Measurements from ENCODE around the gene CD164L2. TPM values are rescaled to one million over a fixed set of nuclear protein-coding genes. Genes with fewer than 3 reads are reported as not detected.

CD164L2 gene
- total and polyA plus RNA-seq, 4 donors, result not detected

GRCh38 chr1:27423709-27424108 lies 40.6 kb upstream of the CD164L2 start:
- H3K4me3 ChIP-seq (ENCODE audit: low read length in 2 of 2), result no peak overlapping the region
- peaks cover 0 to 1% of the 10 kb centered on the region in 2 donors for H3K36me3 ChIP-seq (ENCODE audit: control insufficient read depth in 1 of 2, insufficient read depth in 2 of 2, low read length in 1 of 2)
- ATAC-seq (ENCODE audit: low FRiP score) (no peak), DNase-seq (no peak)
- intact Hi-C loops (cut with DNase I), result no loop called here
- peaks cover 0 to 1% of the 10 kb centered on the region in 2 donors for H3K4me1 ChIP-seq (ENCODE audit: control insufficient read depth in 1 of 2, insufficient read depth in 2 of 2, low read length in 2 of 2)
- H3K27me3 ChIP-seq (ENCODE audit: control insufficient read depth in 1 of 2, insufficient read depth in 2 of 2, low read length in 1 of 2), result no peaks in the 10 kb centered on the region
- no peaks in the 10 kb centered on the region for H3K9me3 ChIP-seq (ENCODE audit: control insufficient read depth, low read length)
- 77 to 78% methylated on average over 4 of the region's 4 CpGs for WGBS, 2 donors
- no peak overlapping the region for H3K27ac ChIP-seq (ENCODE audit: low read depth in 1 of 2, low read length in 2 of 2)

GRCh38 chr1:27418326-27419185 lies 35.4 kb upstream of the CD164L2 start:
- Histone ChIP-seq H3K27ac (ENCODE audit: low read depth in 1 of 2, low read length in 2 of 2) (peak overlapping the region in 1 of 2 donors; percentile 32), H3K4me1 (ENCODE audit: control insufficient read depth in 1 of 2, insufficient read depth in 2 of 2, low read length in 2 of 2) (no peaks in the 10 kb centered on the region), H3K4me3 (ENCODE audit: low read length in 2 of 2) (no peak overlapping the region), H3K36me3 (ENCODE audit: control insufficient read depth in 1 of 2, insufficient read depth in 2 of 2, low read length in 1 of 2) (peaks cover 8 to 18% of the 10 kb centered on the region in 2 donors), H3K9me3 (ENCODE audit: control insufficient read depth, low read length) (no peaks in the 10 kb centered on the region), H3K27me3 (ENCODE audit: control insufficient read depth in 1 of 2, insufficient read depth in 2 of 2, low read length in 1 of 2) (no peaks in the 10 kb centered on the region)
- WGBS, 2 donors, result 20 to 22% methylated on average over 14 of the region's 14 CpGs
- peak; percentile 84 to 86 for DNase-seq
- peak; percentile 91 for ATAC-seq (ENCODE audit: low FRiP score)
- intact Hi-C loops (cut with DNase I), result loop anchor here in 1 of 2 donors (5.0 kb wide), 2 partner anchors 134 to 184 kb away; partner anchors contain the start of gene AHDC1

DNA sequence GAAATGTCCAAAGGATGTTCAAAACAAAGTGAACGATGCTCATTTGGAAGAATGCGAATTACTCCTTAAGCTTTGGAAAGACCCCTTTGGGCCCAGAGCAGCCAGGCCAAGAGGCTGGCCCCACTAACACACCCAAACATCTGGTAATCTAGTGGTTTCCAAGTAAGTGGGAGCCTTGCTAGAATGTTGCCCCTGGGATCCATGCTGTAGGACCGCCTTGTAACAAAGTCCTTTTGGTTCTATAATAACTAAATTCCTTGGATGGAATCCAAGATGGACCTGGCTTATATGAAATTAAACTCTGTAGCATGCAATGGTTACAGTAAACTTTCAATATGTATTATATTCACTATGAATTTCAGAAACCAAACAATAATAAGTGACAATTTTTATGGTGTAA lies 34.6 kb upstream of the CD164L2 start:
- intact Hi-C loops (cut with DNase I), result loop anchor here in 1 of 2 donors (5.0 kb wide), 2 partner anchors 135 to 185 kb away; partner anchors contain the start of gene AHDC1
- ATAC-seq (ENCODE audit: low FRiP score), result no peak
- Histone ChIP-seq H3K36me3 (ENCODE audit: control insufficient read depth in 1 of 2, insufficient read depth in 2 of 2, low read length in 1 of 2) (peaks cover 12 to 25% of the 10 kb centered on the region in 2 donors), H3K4me3 (ENCODE audit: low read length in 2 of 2) (no peak overlapping the region), H3K9me3 (ENCODE audit: control insufficient read depth, low read length) (no peaks in the 10 kb centered on the region), H3K27ac (ENCODE audit: low read depth in 1 of 2, low read length in 2 of 2) (no peak overlapping the region), H3K4me1 (ENCODE audit: control insufficient read depth in 1 of 2, insufficient read depth in 2 of 2, low read length in 2 of 2) (no peaks in the 10 kb centered on the region), H3K27me3 (ENCODE audit: control insufficient read depth in 1 of 2, insufficient read depth in 2 of 2, low read length in 1 of 2) (no peaks in the 10 kb centered on the region)
- DNase-seq, result no peak
- WGBS, 2 donors, result 88 to 91% methylated on average over 3 of the region's 3 CpGs

DNA sequence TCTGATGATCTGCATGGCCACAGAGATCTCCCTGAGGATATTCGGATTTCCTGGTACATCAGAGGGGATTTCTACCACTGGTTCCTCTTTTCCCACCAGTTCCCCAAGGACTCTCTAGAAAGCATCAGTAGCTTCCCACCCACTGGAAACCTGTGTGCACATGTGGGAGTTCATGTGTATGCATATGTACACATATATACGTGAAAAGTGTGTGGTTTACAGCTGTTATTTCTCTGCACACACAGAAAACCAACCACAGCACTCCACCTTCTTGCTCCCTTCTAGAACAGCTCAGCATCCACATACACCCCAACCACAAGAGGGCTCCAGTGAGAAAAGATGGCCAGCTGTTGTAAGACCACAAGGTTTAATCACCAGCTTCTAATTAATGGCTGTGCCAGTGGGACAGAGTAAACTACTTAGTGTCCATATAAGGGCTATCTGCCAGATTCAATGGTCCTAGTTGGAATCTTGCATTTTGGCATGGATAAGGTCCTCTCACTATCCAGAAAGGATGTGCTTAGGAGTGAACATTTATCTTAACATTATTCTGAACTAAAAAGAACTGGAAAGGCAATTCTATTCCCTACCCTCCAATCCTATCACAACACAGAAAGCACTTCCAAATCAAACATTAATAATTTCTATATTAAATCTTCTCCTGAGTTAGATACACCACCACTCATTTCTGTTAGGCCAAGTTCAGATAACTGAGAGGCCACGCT lies 33.4 kb upstream of the CD164L2 start:
- ATAC-seq (ENCODE audit: low FRiP score) (no peak), DNase-seq (no peak)
- H3K4me3 ChIP-seq (ENCODE audit: low read length in 2 of 2), result no peak overlapping the region
- WGBS, 2 donors, result 77 to 83% methylated on average over 3 of the region's 3 CpGs
- intact Hi-C loops (cut with DNase I), result loop anchor here in 1 of 2 donors (5.0 kb wide), 2 partner anchors 136 to 186 kb away; partner anchors contain the start of gene AHDC1
- H3K27me3 ChIP-seq (ENCODE audit: control insufficient read depth in 1 of 2, insufficient read depth in 2 of 2, low read length in 1 of 2), result no peaks in the 10 kb centered on the region
- no peak overlapping the region for H3K27ac ChIP-seq (ENCODE audit: low read depth in 1 of 2, low read length in 2 of 2)
- peaks cover 15 to 25% of the 10 kb centered on the region in 2 donors for H3K36me3 ChIP-seq (ENCODE audit: control insufficient read depth in 1 of 2, insufficient read depth in 2 of 2, low read length in 1 of 2)
- H3K4me1 ChIP-seq (ENCODE audit: control insufficient read depth in 1 of 2, insufficient read depth in 2 of 2, low read length in 2 of 2), result no peaks in the 10 kb centered on the region
- H3K9me3 ChIP-seq (ENCODE audit: control insufficient read depth, low read length), result no peaks in the 10 kb centered on the region

GRCh38 chr1:27414091-27414490 lies 31.0 kb upstream of the CD164L2 start:
- ATAC-seq (ENCODE audit: low FRiP score), result no peak
- no peak for DNase-seq
- H3K27me3 ChIP-seq (ENCODE audit: control insufficient read depth in 1 of 2, insufficient read depth in 2 of 2, low read length in 1 of 2), result no peaks in the 10 kb centered on the region
- peaks cover 18 to 31% of the 10 kb centered on the region in 2 donors for H3K36me3 ChIP-seq (ENCODE audit: control insufficient read depth in 1 of 2, insufficient read depth in 2 of 2, low read length in 1 of 2)
- intact Hi-C loops (cut with DNase I), result no loop called here
- no peak overlapping the region for H3K4me3 ChIP-seq (ENCODE audit: low read length in 2 of 2)
- WGBS, 2 donors, result 55 to 72% methylated on average over 1 of the region's 1 CpG
- no peaks in the 10 kb centered on the region for H3K4me1 ChIP-seq (ENCODE audit: control insufficient read depth in 1 of 2, insufficient read depth in 2 of 2, low read length in 2 of 2)
- H3K27ac ChIP-seq (ENCODE audit: low read depth in 1 of 2, low read length in 2 of 2), result no peak overlapping the region
- H3K9me3 ChIP-seq (ENCODE audit: control insufficient read depth, low read length), result no peaks in the 10 kb centered on the region

DNA sequence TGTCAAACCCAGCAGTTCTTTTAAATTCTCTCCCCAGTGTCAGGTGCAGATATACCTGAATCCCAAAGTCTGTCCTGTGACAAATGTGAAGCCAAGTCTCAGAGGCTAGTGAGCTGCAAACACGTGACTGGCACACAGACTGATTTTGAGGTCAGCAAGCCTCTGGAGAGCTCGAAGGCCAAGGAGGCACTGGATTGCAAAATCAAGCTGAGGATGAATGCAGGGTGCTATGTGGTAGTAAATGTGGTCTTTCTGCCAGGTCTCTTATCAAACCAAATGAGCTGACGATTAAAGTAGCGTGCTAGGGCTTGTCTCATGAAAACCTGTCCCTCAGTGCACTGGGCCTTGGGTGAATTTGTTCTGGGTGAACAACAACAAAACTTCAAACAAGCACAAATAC lies 29.9 kb upstream of the CD164L2 start:
- Histone ChIP-seq H3K27ac (ENCODE audit: low read depth in 1 of 2, low read length in 2 of 2) (no peak overlapping the region), H3K9me3 (ENCODE audit: control insufficient read depth, low read length) (no peaks in the 10 kb centered on the region), H3K4me1 (ENCODE audit: control insufficient read depth in 1 of 2, insufficient read depth in 2 of 2, low read length in 2 of 2) (no peaks in the 10 kb centered on the region), H3K36me3 (ENCODE audit: control insufficient read depth in 1 of 2, insufficient read depth in 2 of 2, low read length in 1 of 2) (peaks cover 24 to 31% of the 10 kb centered on the region in 2 donors), H3K27me3 (ENCODE audit: control insufficient read depth in 1 of 2, insufficient read depth in 2 of 2, low read length in 1 of 2) (no peaks in the 10 kb centered on the region), H3K4me3 (ENCODE audit: low read length in 2 of 2) (no peak overlapping the region)
- ATAC-seq (ENCODE audit: low FRiP score) (no peak), DNase-seq (no peak)
- WGBS, 2 donors, result 70 to 77% methylated on average over 4 of the region's 4 CpGs
- intact Hi-C loops (cut with DNase I), result no loop called here

DNA sequence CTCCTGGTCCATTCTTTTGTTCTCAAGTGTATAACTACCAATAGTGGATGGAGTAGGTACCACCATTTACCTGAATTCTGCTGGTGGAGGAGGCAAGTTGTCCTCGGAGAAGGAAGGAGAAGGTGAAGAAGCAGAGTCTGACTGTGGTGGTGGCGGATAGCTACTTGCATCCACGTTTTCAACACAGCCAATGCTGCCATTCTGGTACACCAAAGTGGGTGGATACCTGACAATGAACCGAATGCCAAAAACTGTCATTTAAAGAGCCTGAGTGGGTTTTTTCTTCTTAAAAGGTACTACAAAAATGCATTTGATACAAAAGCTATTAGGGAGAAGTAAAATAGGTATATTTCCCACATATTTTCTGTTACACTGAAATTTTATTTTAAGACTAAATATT lies 29.4 kb upstream of the CD164L2 start:
- no peak overlapping the region for H3K4me3 ChIP-seq (ENCODE audit: low read length in 2 of 2)
- no peak for DNase-seq
- H3K9me3 ChIP-seq (ENCODE audit: control insufficient read depth, low read length), result no peaks in the 10 kb centered on the region
- no peaks in the 10 kb centered on the region for H3K4me1 ChIP-seq (ENCODE audit: control insufficient read depth in 1 of 2, insufficient read depth in 2 of 2, low read length in 2 of 2)
- no peak overlapping the region for H3K27ac ChIP-seq (ENCODE audit: low read depth in 1 of 2, low read length in 2 of 2)
- no peaks in the 10 kb centered on the region for H3K27me3 ChIP-seq (ENCODE audit: control insufficient read depth in 1 of 2, insufficient read depth in 2 of 2, low read length in 1 of 2)
- intact Hi-C loops (cut with DNase I), result no loop called here
- WGBS, 2 donors, result 88 to 90% methylated on average over 4 of the region's 4 CpGs
- peaks cover 23 to 31% of the 10 kb centered on the region in 2 donors for H3K36me3 ChIP-seq (ENCODE audit: control insufficient read depth in 1 of 2, insufficient read depth in 2 of 2, low read length in 1 of 2)
- no peak for ATAC-seq (ENCODE audit: low FRiP score)

- peaks cover 21 to 24% of the 10 kb centered on the region in 2 donors for H3K36me3 ChIP-seq (ENCODE audit: control insufficient read depth in 1 of 2, insufficient read depth in 2 of 2, low read length in 1 of 2)
- WGBS, 2 donors, result 86 to 87% methylated on average over 2 of the region's 2 CpGs
- H3K27ac ChIP-seq (ENCODE audit: low read depth in 1 of 2, low read length in 2 of 2), result no peak overlapping the region
- H3K4me1 ChIP-seq (ENCODE audit: control insufficient read depth in 1 of 2, insufficient read depth in 2 of 2, low read length in 2 of 2), result no peaks in the 10 kb centered on the region
- no peak overlapping the region for H3K4me3 ChIP-seq (ENCODE audit: low read length in 2 of 2)
- ATAC-seq (ENCODE audit: low FRiP score) (no peak), DNase-seq (no peak)
- no peaks in the 10 kb centered on the region for H3K27me3 ChIP-seq (ENCODE audit: control insufficient read depth in 1 of 2, insufficient read depth in 2 of 2, low read length in 1 of 2)
- H3K9me3 ChIP-seq (ENCODE audit: control insufficient read depth, low read length), result no peaks in the 10 kb centered on the region
- intact Hi-C loops (cut with DNase I), result no loop called here
These were observed 27.6 kb upstream of the CD164L2 start for GRCh38 chr1:27410709-27411108.
